NCI-H1048 (cell line): ENCODE data around the gene CRIM1.

ENCODE experiments used
- DNase-seq: peaks from one replicate; lab custom pipeline; 2025; lab: John Stamatoyannopoulos, UW

CRIM1 gene

GRCh38 chr2:36578343-36579296, 223.0 kb downstream of the CRIM1 start:
- DNase-seq: no peak

GRCh38 chr2:36579297-36579664, 223.7 kb downstream of the CRIM1 start:
- DNase-seq: no peak

GRCh38 chr2:36582538-36582937, 227.0 kb downstream of the CRIM1 start:
- no peak for DNase-seq

- no peak for DNase-seq
Measured at GRCh38 chr2:36582951-36583350, 227.4 kb downstream of the CRIM1 start.

GRCh38 chr2:36584148-36584794, 228.7 kb downstream of the CRIM1 start:
- no peak for DNase-seq

- no peak for DNase-seq
Measured at GRCh38 chr2:36586672-36587071, 231.1 kb downstream of the CRIM1 start.

GRCh38 chr2:36587101-36587500, 231.5 kb downstream of the CRIM1 start:
- no peak for DNase-seq

GRCh38 chr2:36587556-36587955, 232.0 kb downstream of the CRIM1 start:
- DNase-seq: no peak

GRCh38 chr2:36589230-36589630, 233.7 kb downstream of the CRIM1 start:
- no peak for DNase-seq

- no peak for DNase-seq
Measured at GRCh38 chr2:36594849-36595248, 239.3 kb downstream of the CRIM1 start.

DNA sequence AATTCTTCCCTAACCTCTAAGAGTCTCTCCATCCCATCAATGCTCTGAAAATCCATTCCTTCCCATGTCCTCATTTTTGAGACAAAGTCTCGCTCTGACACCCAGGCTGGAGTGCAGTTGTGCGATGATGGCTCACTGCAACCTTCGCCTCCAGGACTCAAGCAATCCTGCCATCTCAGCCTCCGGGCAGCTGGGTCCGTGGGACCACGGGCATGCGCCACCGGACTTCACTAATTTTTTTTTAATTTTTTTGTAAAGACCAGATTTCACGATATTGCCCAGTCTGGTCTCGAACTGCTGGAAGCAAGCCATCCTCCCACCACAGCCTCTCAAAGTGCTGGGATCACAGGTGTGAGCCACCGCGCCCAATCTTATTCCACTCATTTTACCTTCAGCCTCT, 240.8 kb downstream of the CRIM1 start:
- DNase-seq: no peak

- no peak for DNase-seq
Measured at GRCh38 chr2:36597003-36597531, 241.5 kb downstream of the CRIM1 start.

- DNase-seq: peak; percentile 55
Measured at GRCh38 chr2:36597532-36598377, 242.2 kb downstream of the CRIM1 start, which contains the start of gene FEZ2. Gene FEZ2, minus strand, starts transcription at chr2:36598168. Its CDS starts 26 bp downstream, at chr2:36598142.
